SU-DHL-6 (cell line): ENCODE data around the gene ABCG1.

Experiments used
- EZH2phosphoT487 ChIP-seq: fragments of 200-600 bp; sonication (generic), shearing (Covaris generic); conservative IDR thresholded peaks from 2 replicates; pipeline ENCODE4 v1.6.1; 2018; ENCODE audit warnings: mild to moderate bottlenecking, antibody characterized with exemption, low read length, moderate library complexity, mixed read lengths
- TF ChIP-seq, protein P1 (sequence below): fragments of 200-600 bp; sonication (generic); IDR thresholded peaks from one replicate; pipeline ENCODE4 v1.5.1; 2017; ENCODE audit warnings: antibody characterized with exemption, mild to moderate bottlenecking, low read length, moderate library complexity; ENCODE audit not compliant: insufficient read depth, poor library complexity, severe bottlenecking

DNA sequence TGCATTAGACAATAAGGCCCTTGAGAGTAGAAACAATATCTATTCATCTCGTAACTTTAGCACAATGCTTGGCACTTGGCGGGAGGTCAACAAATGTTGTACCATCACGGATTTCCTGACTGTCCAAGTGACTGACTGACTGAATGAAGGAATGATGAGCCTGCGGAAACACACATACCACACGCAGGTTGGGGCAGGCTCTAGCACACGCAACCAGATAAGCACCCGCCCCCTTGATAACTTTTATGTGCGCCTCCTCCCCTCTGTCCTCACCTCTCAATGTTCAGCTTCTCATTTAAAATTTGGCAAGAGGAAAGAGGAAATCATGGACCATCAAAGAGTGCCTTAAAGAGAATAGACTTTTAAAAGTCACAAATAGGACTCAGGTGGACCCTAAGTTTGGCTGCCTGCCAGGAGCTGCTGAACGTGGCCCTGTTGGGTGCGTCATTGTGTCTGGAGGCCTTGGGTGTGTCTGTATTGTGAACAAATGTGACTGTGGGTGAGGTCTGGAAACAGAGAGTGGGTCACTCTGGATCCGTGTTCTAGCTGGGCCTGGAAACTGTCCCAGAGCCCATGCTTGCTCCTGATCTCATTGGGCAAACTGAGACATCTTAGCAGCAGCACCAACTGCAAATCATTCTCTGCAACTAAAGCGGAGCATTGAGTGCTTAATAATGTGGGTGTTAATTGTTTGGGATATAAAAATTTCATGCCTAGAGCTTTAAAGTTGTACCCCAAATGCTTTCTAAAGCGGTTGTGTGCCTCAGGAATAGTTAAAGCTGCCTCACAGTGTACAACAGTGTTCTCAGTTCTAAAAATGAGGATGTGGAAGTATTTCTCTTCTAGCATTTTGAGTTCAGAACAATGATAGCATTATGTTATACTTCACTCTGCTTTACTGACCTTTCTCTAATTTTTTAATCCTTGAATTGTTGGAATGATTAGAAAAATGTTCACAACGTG is 47.6 kb upstream of the ABCG1 start:
- no peak for TF ChIP-seq EZH2phosphoT487
- TF ChIP-seq, protein P1, sequence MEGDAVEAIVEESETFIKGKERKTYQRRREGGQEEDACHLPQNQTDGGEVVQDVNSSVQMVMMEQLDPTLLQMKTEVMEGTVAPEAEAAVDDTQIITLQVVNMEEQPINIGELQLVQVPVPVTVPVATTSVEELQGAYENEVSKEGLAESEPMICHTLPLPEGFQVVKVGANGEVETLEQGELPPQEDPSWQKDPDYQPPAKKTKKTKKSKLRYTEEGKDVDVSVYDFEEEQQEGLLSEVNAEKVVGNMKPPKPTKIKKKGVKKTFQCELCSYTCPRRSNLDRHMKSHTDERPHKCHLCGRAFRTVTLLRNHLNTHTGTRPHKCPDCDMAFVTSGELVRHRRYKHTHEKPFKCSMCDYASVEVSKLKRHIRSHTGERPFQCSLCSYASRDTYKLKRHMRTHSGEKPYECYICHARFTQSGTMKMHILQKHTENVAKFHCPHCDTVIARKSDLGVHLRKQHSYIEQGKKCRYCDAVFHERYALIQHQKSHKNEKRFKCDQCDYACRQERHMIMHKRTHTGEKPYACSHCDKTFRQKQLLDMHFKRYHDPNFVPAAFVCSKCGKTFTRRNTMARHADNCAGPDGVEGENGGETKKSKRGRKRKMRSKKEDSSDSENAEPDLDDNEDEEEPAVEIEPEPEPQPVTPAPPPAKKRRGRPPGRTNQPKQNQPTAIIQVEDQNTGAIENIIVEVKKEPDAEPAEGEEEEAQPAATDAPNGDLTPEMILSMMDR: no peak
